HG02970 (cell line): ENCODE results near the gene MYCBP2.

Experiments used
- ATAC-seq: cut with Tn5 transposase; IDR thresholded peaks from one replicate; pipeline ENCODE4 v1.9.1; 2021; ENCODE audit warnings: mild to moderate bottlenecking, moderate library complexity, moderate number of reproducible peaks; ENCODE audit not compliant: unreplicated experiment, low FRiP score

The MYCBP2 gene

GRCh38 chr13:77136902-77137420, 189.9 kb downstream of the MYCBP2 start:
- ATAC-seq = no peak

GRCh38 chr13:77124423-77124822, 202.5 kb downstream of the MYCBP2 start:
- ATAC-seq = no peak

- no peak for ATAC-seq
Observed at GRCh38 chr13:77118134-77118533, 208.8 kb downstream of the MYCBP2 start.

- ATAC-seq = no peak
Observed at GRCh38 chr13:77114271-77114670, 212.6 kb downstream of the MYCBP2 start.

- ATAC-seq = no peak
Observed at GRCh38 chr13:77113496-77113895, 213.4 kb downstream of the MYCBP2 start.

GRCh38 chr13:77105051-77105450, 221.8 kb downstream of the MYCBP2 start:
- no peak for ATAC-seq

GRCh38 chr13:77099415-77099814, 227.5 kb downstream of the MYCBP2 start:
- ATAC-seq = no peak

- no peak for ATAC-seq
Observed at GRCh38 chr13:77095288-77095687, 231.6 kb downstream of the MYCBP2 start.

- ATAC-seq = no peak
Observed at GRCh38 chr13:77094773-77095172, 232.1 kb downstream of the MYCBP2 start.

- ATAC-seq = no peak
Observed at GRCh38 chr13:77093735-77094134, 233.2 kb downstream of the MYCBP2 start.

GRCh38 chr13:77084755-77085154, 242.1 kb downstream of the MYCBP2 start:
- no peak for ATAC-seq

GRCh38 chr13:77079902-77080413, 246.9 kb downstream of the MYCBP2 start:
- ATAC-seq = no peak

- ATAC-seq = no peak
Observed at GRCh38 chr13:77067519-77067918, 259.4 kb downstream of the MYCBP2 start.

- ATAC-seq = no peak
Observed at GRCh38 chr13:77065461-77066147, 261.3 kb downstream of the MYCBP2 start.

- ATAC-seq = no peak
Observed at GRCh38 chr13:77062097-77062496, 264.8 kb downstream of the MYCBP2 start.

GRCh38 chr13:77061362-77061761, 265.5 kb downstream of the MYCBP2 start:
- ATAC-seq = no peak

GRCh38 chr13:77056886-77057285, 270.0 kb downstream of the MYCBP2 start:
- no peak for ATAC-seq

- ATAC-seq = no peak
Observed at GRCh38 chr13:77056382-77056781, 270.5 kb downstream of the MYCBP2 start.

GRCh38 chr13:77055158-77055557, 271.7 kb downstream of the MYCBP2 start:
- ATAC-seq = no peak

- no peak for ATAC-seq
Observed at GRCh38 chr13:77053192-77053591, 273.7 kb downstream of the MYCBP2 start.

- ATAC-seq = no peak
Observed at GRCh38 chr13:77048681-77049080, 278.2 kb downstream of the MYCBP2 start.

- no peak for ATAC-seq
Observed at GRCh38 chr13:77047649-77048343, 279.1 kb downstream of the MYCBP2 start.
